ENCODE measurements around the gene MAP2K7. TPM values are rescaled to one million over a fixed set of nuclear protein-coding genes. Genes with fewer than 3 reads are reported as not detected.

Gene MAP2K7
- total RNA-seq, 4 donors from 2014 or later: 9.1 to 18.6 (median 14.9) TPM

- Histone ChIP-seq H3K9me3 (no peaks in the 10 kb centered on the region), H3K4me1 (peaks cover 25 to 41% of the 10 kb centered on the region in 2 donors), H3K4me3 (replicated peaks in 1 of 3) (no peak overlapping the region), H3K27me3 (no peaks in the 10 kb centered on the region), H3K36me3 (peaks cover 20 to 33% of the 10 kb centered on the region in 2 donors), H3K27ac (peak overlapping the region in 2 of 3 donors; percentile 47 to 67)
- intact Hi-C loops (cut with DNase I): no loop called here
- WGBS, 2 donors: 94 to 96% methylated on average over 13 of the region's 13 CpGs
- TF ChIP-seq CTCF (IDR thresholded peaks at IDR 0.05) (no peak), POLR2A (IDR thresholded peaks at IDR 0.05) (no peak)
- no peak for DNase-seq
Observed at GRCh38 chr19:7940841-7941240, 37.2 kb downstream of the MAP2K7 start.

GRCh38 chr19:7941895-7942596, 38.4 kb downstream of the MAP2K7 start:
- 93 to 95% methylated on average over 19 of the region's 19 CpGs for whole genome bisulfite sequencing, 2 donors
- Histone ChIP-seq H3K4me1 (peaks cover 25 to 41% of the 10 kb centered on the region in 2 donors), H3K27me3 (no peaks in the 10 kb centered on the region), H3K36me3 (peaks cover 14 to 21% of the 10 kb centered on the region in 2 donors), H3K27ac (peak overlapping the region in 1 of 3 donors; percentile 92), H3K9me3 (no peaks in the 10 kb centered on the region), H3K4me3 (replicated peaks in 1 of 3) (no peak overlapping the region)
- intact Hi-C loops (cut with DNase I): no loop called here
- no peak for TF ChIP-seq POLR2A (IDR thresholded peaks at IDR 0.05)
- TF ChIP-seq CTCF (IDR thresholded peaks at IDR 0.05): no peak
- DNase-seq: no peak

- no peaks in the 10 kb centered on the region for H3K27me3 ChIP-seq
- intact Hi-C loops (cut with DNase I): no loop called here
- H3K9me3 ChIP-seq: no peaks in the 10 kb centered on the region
- peaks cover 9 to 11% of the 10 kb centered on the region in 2 donors for H3K36me3 ChIP-seq
- 5 to 6% methylated on average over 31 to 33 of the region's 33 CpGs for WGBS, 2 donors
- peaks cover 25 to 41% of the 10 kb centered on the region in 2 donors for H3K4me1 ChIP-seq
- peak overlapping the region; percentile 78 to 91 (median 90) for H3K4me3 ChIP-seq (replicated peaks in 1 of 3)
- peak overlapping the region; percentile 92 for H3K27ac ChIP-seq
- TF ChIP-seq CTCF (IDR thresholded peaks at IDR 0.05): no peak
- TF ChIP-seq POLR2A (IDR thresholded peaks at IDR 0.05): no peak
- DNase-seq: no peak
Observed at GRCh38 chr19:7942981-7943443, 39.3 kb downstream of the MAP2K7 start.

GRCh38 chr19:7943444-7944176, 39.9 kb downstream of the MAP2K7 start, which contains the start of gene TIMM44:
Gene TIMM44 (minus strand): TSS chr19:7943666. CDS start chr19:7943651, 15 bp downstream.
- 0 to 2% methylated on average over 4 to 37 of the region's 56 CpGs for WGBS, 2 donors
- H3K27me3 ChIP-seq: no peaks in the 10 kb centered on the region
- no peaks in the 10 kb centered on the region for H3K9me3 ChIP-seq
- H3K36me3 ChIP-seq: peaks cover 9 to 11% of the 10 kb centered on the region in 2 donors
- TF ChIP-seq CTCF (IDR thresholded peaks at IDR 0.05): no peak
- TF ChIP-seq POLR2A (IDR thresholded peaks at IDR 0.05): peak; percentile 53 to 89
- peak within 1 kb of the TSS; percentile 78 to 91 (median 90) for H3K4me3 ChIP-seq (replicated peaks in 1 of 3)
- peaks cover 24 to 39% of the 10 kb centered on the region in 2 donors for H3K4me1 ChIP-seq
- DNase-seq: peak; percentile 99 to 100
- H3K27ac ChIP-seq: peak within 1 kb of the TSS; percentile 92
- intact Hi-C loops (cut with DNase I): no loop called here
